HG03060 (cell line): ENCODE measurements around the gene TAPT1.

ENCODE experiments used
- ATAC-seq: cut with Tn5 transposase; IDR thresholded peaks from one replicate; pipeline ENCODE4 v1.9.1; 2021; ENCODE audit warnings: low read depth, moderate number of reproducible peaks; ENCODE audit not compliant: unreplicated experiment

Gene TAPT1

DNA sequence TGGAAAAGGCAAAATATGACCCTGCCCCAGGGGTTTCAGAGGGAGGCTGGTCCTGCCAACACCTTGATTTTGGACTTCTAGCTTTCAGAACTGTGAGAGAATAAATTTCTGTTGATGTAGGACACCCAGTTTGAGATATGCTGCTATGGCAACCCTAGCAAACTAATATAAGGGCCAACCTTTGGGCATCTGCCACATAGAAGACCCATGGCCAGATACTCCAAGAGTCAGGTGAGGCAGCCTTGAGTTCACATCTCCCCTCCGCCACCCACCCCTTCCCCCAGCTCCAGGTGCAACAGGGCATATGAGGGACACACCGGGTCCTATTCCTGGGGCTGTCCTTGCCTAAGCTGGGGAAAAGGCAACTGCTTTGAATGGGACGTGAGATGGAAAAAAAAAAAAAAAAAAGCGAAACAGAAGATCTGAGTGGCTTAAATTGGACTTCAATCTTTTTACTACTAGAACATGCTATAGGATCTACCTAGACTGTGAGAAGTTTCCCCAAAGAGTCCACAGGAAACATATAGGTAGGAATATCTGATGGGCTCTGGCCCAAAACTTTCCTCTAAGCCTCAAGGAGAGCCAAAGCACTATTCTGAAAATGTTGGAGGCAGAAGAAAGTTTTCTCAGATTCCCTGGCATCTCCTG is 85.9 kb downstream of the TAPT1 start:
- ATAC-seq, result no peak

GRCh38 chr4:16139066-16139945 is 87.0 kb downstream of the TAPT1 start:
- no peak for ATAC-seq

GRCh38 chr4:16136827-16137226 is 89.4 kb downstream of the TAPT1 start:
- ATAC-seq, result no peak

DNA sequence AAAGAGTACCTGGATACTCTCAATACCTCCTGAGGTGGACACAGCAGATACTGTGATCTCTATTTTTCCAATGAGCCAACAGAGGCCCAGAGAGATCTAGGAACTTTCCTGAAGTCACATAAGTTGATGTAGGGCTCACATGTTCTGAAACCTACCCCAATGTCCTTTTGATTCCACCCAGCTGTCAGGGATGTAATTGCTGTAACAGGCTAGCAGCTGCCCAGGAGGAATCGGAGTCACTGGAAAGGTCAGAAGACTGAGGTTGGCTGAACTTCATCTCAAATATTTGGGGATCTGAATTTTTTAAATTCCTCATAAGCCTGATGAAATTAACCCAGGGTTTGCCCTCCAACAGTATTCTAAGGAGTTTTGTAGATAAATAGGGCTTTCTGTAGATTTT is 90.0 kb downstream of the TAPT1 start:
- ATAC-seq, result no peak

DNA sequence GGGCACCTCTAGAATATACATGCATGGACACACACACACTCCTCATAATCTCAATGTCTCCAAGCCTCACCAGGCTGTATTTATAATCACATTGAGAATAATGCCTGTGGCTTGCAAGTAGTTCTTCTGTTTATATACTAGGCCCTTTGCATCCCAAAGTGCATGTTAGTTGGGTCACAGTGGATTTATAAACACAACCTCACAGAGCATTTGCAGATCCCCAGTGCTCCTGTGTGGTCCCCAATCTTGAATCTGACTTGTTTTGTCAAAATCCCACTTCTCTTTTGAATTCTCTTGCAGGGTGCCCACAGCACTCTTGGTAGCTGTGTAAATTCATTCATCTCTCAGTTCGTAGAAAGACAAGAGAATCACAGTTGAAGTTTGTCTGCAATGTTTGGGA is 92.9 kb downstream of the TAPT1 start:
- ATAC-seq, result no peak

DNA sequence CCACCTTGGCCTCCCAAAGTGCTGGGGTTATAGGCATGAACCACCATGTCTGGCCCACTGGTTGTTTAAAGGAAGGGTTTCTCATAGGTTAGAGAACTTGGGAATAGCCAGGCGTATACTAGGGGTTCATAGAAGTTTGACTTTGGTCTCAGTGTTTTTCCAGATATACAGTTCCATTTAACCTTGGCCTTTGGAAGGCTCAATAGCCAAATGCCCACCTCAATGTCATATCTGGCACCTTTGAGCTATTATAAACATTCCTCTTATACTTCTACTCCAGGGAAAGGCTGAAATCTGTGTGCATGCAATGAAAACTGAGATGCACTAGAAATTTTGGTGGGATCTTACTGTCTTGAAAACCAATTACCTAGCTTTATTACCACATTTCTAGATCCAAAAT is 95.0 kb downstream of the TAPT1 start:
- no peak for ATAC-seq

DNA sequence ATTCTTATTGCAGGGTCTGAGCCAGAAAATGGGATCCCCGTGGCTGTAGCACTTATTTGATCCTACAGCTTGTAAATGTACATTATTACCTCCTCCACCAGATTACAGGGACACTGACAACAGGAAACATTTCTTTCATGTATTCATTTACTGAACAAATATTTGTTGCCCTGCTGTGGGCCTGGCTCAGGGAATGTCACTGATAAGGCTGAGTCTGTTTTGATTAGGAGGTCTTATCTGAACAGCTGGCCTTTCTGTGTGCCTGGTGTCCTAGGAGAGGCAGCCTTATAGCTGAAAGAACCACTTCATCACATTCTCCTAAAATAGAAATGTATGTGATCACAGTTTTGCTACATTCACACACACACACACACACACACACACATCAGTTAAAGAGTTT is 96.9 kb downstream of the TAPT1 start:
- ATAC-seq, result no peak

DNA sequence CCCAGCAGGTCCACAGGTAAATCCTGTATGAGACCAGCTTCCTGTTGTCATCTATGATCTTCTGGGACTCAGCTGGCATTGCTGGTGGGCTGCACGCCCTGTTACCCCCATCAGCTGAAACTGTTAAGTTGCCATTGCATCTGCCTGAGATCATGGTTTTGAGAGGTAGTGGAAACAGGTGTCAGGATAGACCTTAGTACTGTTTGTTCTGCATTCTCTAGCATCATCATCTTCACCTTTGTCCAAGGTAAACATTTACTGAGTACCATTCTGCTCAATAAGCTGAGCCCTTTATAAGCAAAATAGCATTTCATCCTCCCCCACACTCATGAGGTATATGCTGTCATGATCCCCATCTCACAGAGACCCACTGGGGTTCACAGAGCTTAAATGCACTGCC is 99.6 kb downstream of the TAPT1 start:
- no peak for ATAC-seq

DNA sequence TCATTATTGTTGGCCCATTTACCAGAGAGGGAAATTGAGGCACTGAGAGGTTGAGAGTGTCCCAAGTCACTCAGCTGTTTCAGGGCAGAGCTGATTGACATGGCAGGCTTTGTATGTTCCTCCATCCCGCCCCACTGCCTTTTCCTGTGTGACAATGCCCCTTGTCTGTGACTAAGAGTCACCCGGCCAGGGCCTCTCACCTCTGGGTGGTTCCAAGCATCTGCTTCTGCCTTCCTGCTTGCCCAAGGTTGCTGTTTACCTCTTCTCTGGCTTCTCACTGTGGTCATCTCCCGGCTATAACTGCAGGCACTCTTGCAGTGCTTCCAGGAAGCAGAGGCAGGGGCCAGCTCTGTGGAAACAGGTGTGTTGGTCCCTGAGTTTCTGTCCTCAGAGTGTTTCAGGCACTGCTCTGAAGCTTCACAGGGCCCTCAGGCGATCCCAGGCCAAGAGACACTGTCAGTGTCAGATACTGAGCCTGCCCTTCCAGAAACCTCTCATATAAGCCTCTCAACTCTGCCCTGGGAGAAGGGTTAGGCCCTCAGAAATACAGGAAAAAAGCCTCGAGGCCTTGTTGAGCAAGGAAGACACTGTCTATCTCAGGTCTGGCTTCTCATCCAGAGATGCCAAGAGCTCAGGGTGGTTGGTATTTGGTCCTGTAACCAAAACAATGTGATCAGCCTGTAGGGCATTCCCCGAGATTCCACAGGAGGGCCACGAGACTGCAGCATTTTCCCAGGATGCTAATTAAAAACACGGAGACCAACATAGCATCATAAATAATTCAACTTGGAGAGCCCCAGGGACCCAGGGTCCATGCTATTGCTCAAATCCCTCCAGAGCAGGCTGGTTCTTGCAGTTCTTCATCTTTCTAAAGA is 100.5 kb downstream of the TAPT1 start:
- no peak for ATAC-seq

- ATAC-seq, result no peak
These were observed 102.0 kb downstream of the TAPT1 start for GRCh38 chr4:16124232-16124631.

DNA sequence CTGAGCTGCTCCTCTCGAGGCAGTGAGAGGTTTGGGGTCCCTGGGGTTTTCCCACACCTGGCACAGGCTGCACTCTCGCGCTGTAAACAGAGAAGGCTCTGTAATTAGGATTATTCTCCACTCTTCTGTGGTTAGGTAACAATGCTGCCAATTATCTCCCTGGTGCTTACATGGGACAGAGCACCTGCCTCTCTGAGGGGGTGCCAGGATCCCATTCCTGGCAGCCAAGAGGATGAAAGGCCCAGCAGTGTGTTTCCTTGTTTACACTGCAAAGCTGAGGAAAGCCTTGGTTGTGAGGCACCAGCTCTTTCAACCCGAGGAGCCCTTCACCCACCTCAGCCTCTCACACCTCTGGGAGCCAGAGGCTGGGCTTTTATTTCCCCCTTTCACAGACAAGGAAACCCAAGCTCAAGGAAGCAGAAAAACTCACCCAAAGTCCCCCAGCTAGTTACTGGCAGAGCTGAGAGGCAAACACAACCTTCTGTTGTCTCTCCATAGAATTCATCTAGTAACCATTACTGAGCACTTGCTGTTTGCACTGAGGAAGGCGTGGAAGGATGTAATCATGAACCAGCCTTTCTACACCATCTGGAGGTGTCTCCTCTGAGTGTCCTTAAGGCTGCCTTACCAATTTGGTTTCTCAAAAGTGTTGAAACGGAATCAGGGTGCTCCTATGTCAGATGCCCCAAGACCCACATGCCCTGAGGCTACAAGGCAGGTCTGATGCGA is 102.8 kb downstream of the TAPT1 start:
- no peak for ATAC-seq

DNA sequence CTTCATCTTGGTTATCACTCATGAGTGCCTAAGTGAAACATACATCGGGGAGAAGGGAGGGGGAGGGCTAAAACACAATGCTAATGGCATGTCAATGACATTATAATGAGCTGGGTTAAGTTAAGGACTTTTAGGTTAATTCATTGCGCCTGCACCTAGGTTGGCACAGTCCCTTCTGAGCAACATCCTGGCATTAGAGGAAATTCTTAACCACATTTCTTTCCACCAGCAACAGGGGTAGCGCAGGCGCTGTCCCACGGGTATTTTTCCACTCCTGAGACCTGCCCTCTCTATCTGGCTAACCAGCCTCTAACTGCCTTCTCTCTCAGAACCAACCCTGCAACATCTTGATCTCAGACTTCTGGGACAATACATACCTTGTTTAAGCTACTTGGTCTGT is 103.5 kb downstream of the TAPT1 start:
- no peak for ATAC-seq

DNA sequence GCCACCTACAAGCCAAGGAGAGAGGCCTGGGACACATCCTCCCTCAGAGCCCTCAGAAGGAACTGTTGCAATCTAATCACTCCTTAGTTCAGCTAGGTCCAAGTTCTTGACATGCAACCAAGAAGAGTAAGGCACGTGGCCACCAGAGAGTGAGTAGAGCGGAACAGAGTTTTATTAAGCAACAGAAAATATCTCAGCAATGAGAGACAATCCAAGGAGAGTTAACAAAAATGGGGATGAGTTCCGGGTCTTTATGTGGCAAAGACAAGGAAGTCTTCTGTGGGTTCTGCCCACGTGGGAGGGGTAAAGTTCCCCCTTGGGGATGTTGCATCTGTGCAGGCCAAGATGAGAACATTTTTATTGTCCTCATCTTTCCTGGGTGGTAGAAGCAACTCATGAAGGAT is 104.0 kb downstream of the TAPT1 start:
- no peak for ATAC-seq

GRCh38 chr4:16120720-16121119 is 105.6 kb downstream of the TAPT1 start:
- no peak for ATAC-seq

DNA sequence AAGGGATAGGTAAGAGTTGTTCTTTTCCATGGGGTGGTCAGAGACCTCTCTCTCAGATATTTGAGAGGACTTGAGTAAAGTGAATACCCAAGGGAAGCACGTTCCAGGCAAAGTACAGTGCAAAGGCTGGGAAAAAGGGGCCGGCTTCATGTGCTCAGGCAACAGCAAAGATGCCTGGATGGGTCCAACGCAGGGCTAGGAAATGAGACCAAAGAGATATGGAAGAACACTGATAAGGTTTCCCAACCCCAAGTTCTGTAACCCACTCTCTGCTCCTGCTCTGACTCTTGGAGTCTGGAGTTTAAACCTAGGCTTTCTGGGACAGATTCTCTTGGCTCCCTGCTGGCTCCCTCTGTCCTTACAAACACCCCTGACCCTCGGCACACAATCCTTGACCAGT is 106.3 kb downstream of the TAPT1 start:
- no peak for ATAC-seq

- no peak for ATAC-seq
These were observed 108.2 kb downstream of the TAPT1 start for GRCh38 chr4:16118090-16118489.

- ATAC-seq, result no peak
These were observed 109.1 kb downstream of the TAPT1 start for GRCh38 chr4:16117164-16117563.

DNA sequence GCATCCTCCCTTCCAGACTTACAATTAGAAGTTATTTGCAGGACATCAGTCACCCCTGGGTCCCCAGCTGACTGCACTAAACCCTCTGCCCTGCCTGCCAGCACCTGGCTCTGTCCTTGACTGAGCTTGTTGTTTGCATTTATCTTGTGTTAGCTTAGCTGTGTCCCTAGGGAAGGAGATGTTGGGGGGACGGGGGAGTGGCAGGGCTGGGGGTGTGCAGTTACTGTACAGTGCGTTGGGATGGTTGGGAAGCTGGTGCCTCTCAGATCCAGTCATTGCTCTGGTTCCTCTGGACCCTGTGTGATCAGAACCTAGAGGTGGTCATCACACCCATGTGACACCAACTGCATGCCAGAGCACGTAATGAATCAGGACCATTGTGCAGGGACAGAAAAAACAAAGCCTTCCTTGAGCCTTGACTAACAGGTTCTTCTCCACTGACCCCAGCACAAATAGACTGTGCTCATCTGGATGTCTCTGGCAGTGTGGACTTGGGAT is 109.7 kb downstream of the TAPT1 start:
- ATAC-seq, result no peak

GRCh38 chr4:16116019-16116418 is 110.3 kb downstream of the TAPT1 start:
- no peak for ATAC-seq

GRCh38 chr4:16114546-16114945 is 111.7 kb downstream of the TAPT1 start:
- no peak for ATAC-seq
